HL-60 (cell line): ENCODE measurements around the gene CCDC192.

Experiments
- POLR2AphosphoS5 ChIP-seq: IDR thresholded peaks from 2 replicates; pipeline ENCODE4 v1.6.1; 2012; ENCODE audit warnings: low read depth
- TF ChIP-seq, protein P1 (sequence below): IDR thresholded peaks from one replicate; pipeline ENCODE4 v1.5.1; 2011; ENCODE audit warnings: low read length, control low read depth, inconsistent platforms; ENCODE audit not compliant: insufficient read depth

DNA sequence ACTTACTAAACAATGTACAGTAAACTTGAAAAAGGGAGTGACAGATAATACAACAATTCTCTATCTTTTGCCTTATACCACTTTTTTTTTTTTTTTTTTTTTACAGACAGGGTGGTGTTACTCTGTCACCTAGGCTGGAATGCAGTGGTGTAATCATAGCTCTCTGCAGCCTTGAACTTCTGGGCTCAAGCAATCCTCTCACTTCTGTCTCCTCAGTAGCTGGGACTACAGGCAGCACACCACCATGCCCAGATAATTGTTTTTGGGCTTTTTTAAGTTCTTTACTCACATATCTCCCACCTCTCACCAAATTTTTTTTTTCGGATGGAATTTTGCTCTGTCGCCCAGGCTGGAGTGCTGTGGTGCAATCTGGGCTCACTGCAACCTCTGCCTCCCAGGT is 208.4 kb downstream of the CCDC192 start:
- TF ChIP-seq, protein P1, sequence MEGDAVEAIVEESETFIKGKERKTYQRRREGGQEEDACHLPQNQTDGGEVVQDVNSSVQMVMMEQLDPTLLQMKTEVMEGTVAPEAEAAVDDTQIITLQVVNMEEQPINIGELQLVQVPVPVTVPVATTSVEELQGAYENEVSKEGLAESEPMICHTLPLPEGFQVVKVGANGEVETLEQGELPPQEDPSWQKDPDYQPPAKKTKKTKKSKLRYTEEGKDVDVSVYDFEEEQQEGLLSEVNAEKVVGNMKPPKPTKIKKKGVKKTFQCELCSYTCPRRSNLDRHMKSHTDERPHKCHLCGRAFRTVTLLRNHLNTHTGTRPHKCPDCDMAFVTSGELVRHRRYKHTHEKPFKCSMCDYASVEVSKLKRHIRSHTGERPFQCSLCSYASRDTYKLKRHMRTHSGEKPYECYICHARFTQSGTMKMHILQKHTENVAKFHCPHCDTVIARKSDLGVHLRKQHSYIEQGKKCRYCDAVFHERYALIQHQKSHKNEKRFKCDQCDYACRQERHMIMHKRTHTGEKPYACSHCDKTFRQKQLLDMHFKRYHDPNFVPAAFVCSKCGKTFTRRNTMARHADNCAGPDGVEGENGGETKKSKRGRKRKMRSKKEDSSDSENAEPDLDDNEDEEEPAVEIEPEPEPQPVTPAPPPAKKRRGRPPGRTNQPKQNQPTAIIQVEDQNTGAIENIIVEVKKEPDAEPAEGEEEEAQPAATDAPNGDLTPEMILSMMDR: no peak
- no peak for TF ChIP-seq POLR2AphosphoS5
